ENCODE data around the gene VSIG10. TPM values are rescaled to one million over a fixed set of nuclear protein-coding genes. Genes with fewer than 3 reads are reported as not detected.

VSIG10 gene
- total RNA-seq, 4 donors from 2014 or later = 27.6 to 59.9 (median 39.4) TPM

DNA sequence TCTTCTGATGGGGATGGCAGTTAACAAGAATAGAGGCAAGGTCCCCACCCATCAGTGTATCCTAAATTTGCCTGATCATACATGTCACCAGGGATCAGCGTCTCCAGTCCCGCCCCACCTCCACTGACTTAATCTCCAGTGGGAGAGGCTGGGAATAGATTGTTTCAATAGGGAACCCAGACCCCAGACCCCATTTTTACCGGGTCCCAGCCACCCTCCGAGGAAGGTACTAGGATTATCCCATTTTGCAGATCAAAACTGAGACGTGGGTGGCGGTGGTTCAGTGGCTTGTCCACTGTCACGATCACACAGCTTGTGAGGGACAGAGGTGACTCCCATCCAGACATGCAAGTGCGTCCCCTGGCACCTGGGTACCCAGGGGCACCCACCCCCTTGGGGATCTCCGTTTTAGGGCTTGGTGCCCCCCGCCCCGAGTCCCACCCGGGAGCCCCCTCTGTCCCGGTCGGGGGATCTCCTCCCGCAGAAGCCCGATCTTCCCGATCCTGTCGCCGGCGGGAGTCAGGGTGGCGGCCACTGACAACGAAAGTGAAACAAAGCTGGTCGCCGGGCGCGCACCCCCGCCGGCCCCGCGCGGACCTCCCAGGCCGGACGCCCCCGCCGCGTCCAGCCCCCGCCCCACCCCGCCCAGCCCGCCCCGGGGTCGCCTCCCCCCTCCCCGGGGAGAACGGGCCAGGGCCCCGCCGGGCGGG is 43.4 kb downstream of the VSIG10 start:
- H3K9me3 ChIP-seq = no peaks in the 10 kb centered on the region
- H3K27ac ChIP-seq = peak overlapping the region; percentile 98 to 99
- DNase-seq = peak; percentile 51 to 60
- peak overlapping the region; percentile 82 to 96 for H3K4me3 ChIP-seq
- intact Hi-C loops (cut with DNase I; ENCODE audit: low total_unique reads) = no loop called here
- H3K27me3 ChIP-seq = no peaks in the 10 kb centered on the region
- H3K36me3 ChIP-seq = no peaks in the 10 kb centered on the region
- H3K4me1 ChIP-seq = no peaks in the 10 kb centered on the region
- no peak for TF ChIP-seq POLR2A (IDR thresholded peaks at IDR 0.05)
- TF ChIP-seq, protein P1, sequence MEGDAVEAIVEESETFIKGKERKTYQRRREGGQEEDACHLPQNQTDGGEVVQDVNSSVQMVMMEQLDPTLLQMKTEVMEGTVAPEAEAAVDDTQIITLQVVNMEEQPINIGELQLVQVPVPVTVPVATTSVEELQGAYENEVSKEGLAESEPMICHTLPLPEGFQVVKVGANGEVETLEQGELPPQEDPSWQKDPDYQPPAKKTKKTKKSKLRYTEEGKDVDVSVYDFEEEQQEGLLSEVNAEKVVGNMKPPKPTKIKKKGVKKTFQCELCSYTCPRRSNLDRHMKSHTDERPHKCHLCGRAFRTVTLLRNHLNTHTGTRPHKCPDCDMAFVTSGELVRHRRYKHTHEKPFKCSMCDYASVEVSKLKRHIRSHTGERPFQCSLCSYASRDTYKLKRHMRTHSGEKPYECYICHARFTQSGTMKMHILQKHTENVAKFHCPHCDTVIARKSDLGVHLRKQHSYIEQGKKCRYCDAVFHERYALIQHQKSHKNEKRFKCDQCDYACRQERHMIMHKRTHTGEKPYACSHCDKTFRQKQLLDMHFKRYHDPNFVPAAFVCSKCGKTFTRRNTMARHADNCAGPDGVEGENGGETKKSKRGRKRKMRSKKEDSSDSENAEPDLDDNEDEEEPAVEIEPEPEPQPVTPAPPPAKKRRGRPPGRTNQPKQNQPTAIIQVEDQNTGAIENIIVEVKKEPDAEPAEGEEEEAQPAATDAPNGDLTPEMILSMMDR (IDR thresholded peaks at IDR 0.05) = no peak

DNA sequence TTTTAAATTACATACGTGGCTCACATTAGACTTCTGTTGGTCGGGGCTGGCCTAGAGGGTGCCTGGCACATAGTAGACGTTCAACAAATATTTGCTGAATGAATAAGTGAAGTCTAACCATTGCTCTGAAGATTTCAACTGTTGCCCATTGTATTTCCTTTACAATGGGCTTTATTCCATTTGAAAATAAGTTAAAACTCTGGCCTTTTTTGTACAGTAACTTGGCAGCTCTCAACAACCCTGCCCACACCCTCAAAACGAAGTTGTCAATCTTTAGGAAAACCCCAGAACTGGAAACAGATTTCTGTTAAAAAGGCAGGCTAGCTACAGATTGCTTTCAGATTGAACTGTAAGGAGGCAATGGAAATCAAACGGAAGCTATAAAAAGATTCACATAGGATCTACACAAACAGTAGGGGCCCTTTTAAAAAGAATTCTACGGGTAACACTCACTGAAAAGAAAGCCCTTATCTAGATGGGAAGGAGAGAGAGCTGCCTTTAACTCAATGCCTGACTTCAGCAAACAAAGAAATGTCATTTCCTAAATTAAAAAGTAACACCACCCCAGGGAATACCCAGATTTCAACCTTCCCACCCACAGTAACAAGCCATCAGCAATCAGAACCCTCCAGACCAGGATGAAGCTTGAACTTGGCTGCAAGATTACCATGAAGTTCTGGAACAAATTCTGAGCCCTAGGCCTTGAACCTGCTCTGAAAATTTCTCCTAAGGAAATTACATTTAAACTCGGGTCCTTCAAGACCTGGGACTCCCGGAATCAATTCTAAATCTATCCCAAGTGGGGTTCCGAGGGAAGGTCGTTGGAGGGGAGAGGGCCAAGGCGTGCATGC is 44.2 kb downstream of the VSIG10 start:
- peak overlapping the region; percentile 82 to 96 for H3K4me3 ChIP-seq
- intact Hi-C loops (cut with DNase I; ENCODE audit: low total_unique reads) = no loop called here
- no peaks in the 10 kb centered on the region for H3K4me1 ChIP-seq
- H3K27me3 ChIP-seq = no peaks in the 10 kb centered on the region
- no peaks in the 10 kb centered on the region for H3K9me3 ChIP-seq
- H3K27ac ChIP-seq = peak overlapping the region; percentile 98 to 99
- no peaks in the 10 kb centered on the region for H3K36me3 ChIP-seq
- TF ChIP-seq, protein P1 (IDR thresholded peaks at IDR 0.05) = no peak
- TF ChIP-seq POLR2A (IDR thresholded peaks at IDR 0.05) = no peak
- no peak for DNase-seq

DNA sequence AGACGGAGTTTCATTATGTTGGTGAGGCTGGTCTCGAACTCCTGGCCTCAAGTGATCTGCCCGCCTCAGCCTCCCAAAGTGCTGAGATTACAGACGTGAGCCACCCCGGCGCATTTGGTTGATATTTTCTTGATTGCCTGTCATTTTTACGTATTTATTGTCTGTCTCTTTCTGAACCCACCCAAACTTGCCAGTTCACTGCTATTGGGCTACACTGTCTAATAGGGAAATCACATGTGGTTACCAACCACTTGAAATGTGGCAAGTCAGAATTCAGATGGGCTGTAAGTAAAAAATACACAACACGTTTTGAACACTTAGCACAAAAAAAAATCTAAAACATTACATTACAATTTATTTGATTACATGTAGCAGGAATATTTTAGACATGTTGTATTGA is 44.9 kb downstream of the VSIG10 start:
- Histone ChIP-seq H3K36me3 (no peaks in the 10 kb centered on the region), H3K9me3 (no peaks in the 10 kb centered on the region), H3K4me1 (no peaks in the 10 kb centered on the region), H3K4me3 (no peak overlapping the region), H3K27me3 (no peaks in the 10 kb centered on the region), H3K27ac (peak overlapping the region in 1 of 2 donors; percentile 98)
- no peak for TF ChIP-seq POLR2A (IDR thresholded peaks at IDR 0.05)
- TF ChIP-seq, protein P1 (IDR thresholded peaks at IDR 0.05) = no peak
- no peak for DNase-seq
- intact Hi-C loops (cut with DNase I; ENCODE audit: low total_unique reads) = no loop called here

DNA sequence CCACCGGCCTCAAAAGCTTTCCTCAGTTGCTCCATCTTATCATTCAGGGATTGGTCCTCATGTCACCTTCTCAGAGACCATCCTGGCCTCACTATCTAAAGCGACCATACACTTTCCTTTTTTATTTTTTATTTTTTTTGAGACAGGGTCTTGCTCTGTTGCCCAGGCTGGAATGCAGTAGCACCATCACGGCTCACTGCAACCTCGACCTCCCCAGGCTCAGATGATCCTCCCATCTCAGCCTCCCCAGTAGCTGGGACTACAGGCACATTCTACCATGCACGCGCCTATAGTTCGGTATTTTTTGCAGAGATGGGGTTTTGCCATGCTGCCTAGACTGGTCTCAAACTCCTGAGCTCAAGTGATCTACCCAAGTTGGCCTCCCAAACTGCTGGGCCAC is 45.6 kb downstream of the VSIG10 start:
- peaks cover 0 to under 1% of the 10 kb centered on the region in 2 donors for H3K4me1 ChIP-seq
- H3K36me3 ChIP-seq = no peaks in the 10 kb centered on the region
- H3K27ac ChIP-seq = no peak overlapping the region
- no peaks in the 10 kb centered on the region for H3K27me3 ChIP-seq
- no peak overlapping the region for H3K4me3 ChIP-seq
- TF ChIP-seq POLR2A (IDR thresholded peaks at IDR 0.05) = no peak
- TF ChIP-seq, protein P1 (IDR thresholded peaks at IDR 0.05) = no peak
- no peak for DNase-seq
- H3K9me3 ChIP-seq = no peaks in the 10 kb centered on the region
- intact Hi-C loops (cut with DNase I; ENCODE audit: low total_unique reads) = no loop called here
